ENCODE data around the gene TNNT3. TPM values are rescaled to one million over a fixed set of nuclear protein-coding genes. Genes with fewer than 3 reads are reported as not detected.

TNNT3 gene
- total RNA-seq, 2 donors from 2014 or later = not detected

DNA sequence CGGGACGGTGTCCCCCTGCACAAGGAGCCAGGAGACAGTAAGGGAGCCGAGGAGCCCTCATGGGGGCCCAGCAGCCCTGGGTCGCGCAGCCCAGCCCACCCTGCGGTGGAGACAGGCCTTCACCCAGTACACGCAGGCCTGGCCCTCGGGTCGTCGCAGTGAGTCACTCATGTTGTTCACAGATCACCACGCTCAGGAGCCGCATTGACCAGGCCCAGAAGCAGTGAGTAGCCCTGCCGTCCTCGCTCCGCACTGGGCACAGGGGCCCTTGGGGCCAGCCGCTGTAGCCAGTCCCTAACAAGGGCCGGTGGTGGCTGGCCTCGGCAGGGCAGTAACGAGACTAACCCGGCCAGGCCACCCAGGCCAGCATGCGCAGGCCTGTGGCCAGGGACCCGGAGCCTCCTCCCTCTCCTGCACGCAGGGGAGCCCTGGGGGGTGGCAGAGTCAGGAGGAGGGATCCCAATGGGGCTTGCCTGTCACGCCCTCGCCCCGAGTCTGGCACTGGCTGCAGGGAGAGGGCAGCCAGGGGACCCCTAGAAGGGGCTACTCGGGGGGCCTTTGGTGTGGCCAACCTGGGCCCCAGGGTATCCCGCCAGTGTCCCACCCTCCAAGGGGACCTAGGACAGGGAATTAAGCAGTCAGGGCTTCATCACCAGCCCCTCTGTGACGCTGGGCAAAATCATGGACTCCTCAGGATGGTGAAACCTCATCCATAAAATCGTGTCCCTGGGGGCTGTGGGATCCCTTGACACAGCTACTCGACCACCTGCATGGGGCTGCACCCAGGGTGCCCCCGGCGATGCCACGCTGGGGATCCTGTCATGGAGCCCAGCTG is 17.5 kb downstream of the TNNT3 start:
- Mint-ChIP-seq H3K9me3 (no peaks in the 10 kb centered on the region), H3K27me3 (ENCODE audit: insufficient read depth) (peaks cover 5% of the 10 kb centered on the region)
- WGBS, 2 experiments (ENCODE audit: insufficient coverage in 1 of 2, insufficient read length in 1 of 2) = 89 to 92% methylated on average over 24 to 34 of the region's 34 CpGs

GRCh38 chr11:1937616-1938342 is 18.3 kb downstream of the TNNT3 start:
- DNase-seq = no peak
- no peak for TF ChIP-seq CTCF (conservative IDR thresholded peaks at IDR 0.05)

More for the DNA sequence above, 17.5 kb downstream of the TNNT3 start:
- DNase-seq = no peak
- Histone ChIP-seq H3K36me3 (ENCODE audit: control insufficient read depth, insufficient read depth, low read length) (no peaks in the 10 kb centered on the region), H3K4me1 (ENCODE audit: control insufficient read depth, insufficient read depth, low read length) (no peaks in the 10 kb centered on the region), H3K27me3 (ENCODE audit: control insufficient read depth, insufficient read depth, low read length, poor library complexity, severe bottlenecking) (no peaks in the 10 kb centered on the region), H3K4me3 (ENCODE audit: low read length) (no peak overlapping the region), H3K27ac (ENCODE audit: low read depth, low read length) (no peak overlapping the region), H3K9me3 (ENCODE audit: control insufficient read depth, low read length) (no peaks in the 10 kb centered on the region), H3K9ac (ENCODE audit: extremely low read depth, low read length, poor library complexity, severe bottlenecking) (no peak overlapping the region)
- Mint-ChIP-seq H3K27ac (no peak overlapping the region), H3K36me3 (ENCODE audit: low read depth) (no peaks in the 10 kb centered on the region), H3K4me1 (no peaks in the 10 kb centered on the region), H3K4me3 (no peak overlapping the region)
- no peak for TF ChIP-seq CTCF (conservative IDR thresholded peaks at IDR 0.05)

GRCh38 chr11:1938343-1939005 is 19.0 kb downstream of the TNNT3 start:
- Histone ChIP-seq H3K9ac (ENCODE audit: extremely low read depth, low read length, poor library complexity, severe bottlenecking) (no peak overlapping the region), H3K27ac (ENCODE audit: low read depth, low read length) (no peak overlapping the region), H3K36me3 (ENCODE audit: control insufficient read depth, insufficient read depth, low read length) (no peaks in the 10 kb centered on the region), H3K27me3 (ENCODE audit: control insufficient read depth, insufficient read depth, low read length, poor library complexity, severe bottlenecking) (no peaks in the 10 kb centered on the region), H3K4me3 (ENCODE audit: low read length) (no peak overlapping the region), H3K9me3 (ENCODE audit: control insufficient read depth, low read length) (no peaks in the 10 kb centered on the region), H3K4me1 (ENCODE audit: control insufficient read depth, insufficient read depth, low read length) (no peaks in the 10 kb centered on the region)
- no peaks in the 10 kb centered on the region for H3K4me1 Mint-ChIP-seq
- TF ChIP-seq CTCF (conservative IDR thresholded peaks at IDR 0.05) = no peak
- WGBS, 2 experiments (ENCODE audit: insufficient coverage in 1 of 2, insufficient read length in 1 of 2) = 88 to 94% methylated on average over 17 to 27 of the region's 27 CpGs
- no peaks in the 10 kb centered on the region for H3K9me3 Mint-ChIP-seq
- H3K27me3 Mint-ChIP-seq (ENCODE audit: insufficient read depth) = peaks cover 3% of the 10 kb centered on the region
- H3K4me3 Mint-ChIP-seq = no peak overlapping the region
- H3K36me3 Mint-ChIP-seq (ENCODE audit: low read depth) = no peaks in the 10 kb centered on the region
- DNase-seq = no peak
- H3K27ac Mint-ChIP-seq = no peak overlapping the region

More at GRCh38 chr11:1937616-1938342, 18.3 kb downstream of the TNNT3 start:
- no peaks in the 10 kb centered on the region for H3K36me3 Mint-ChIP-seq (ENCODE audit: low read depth)
- Histone ChIP-seq H3K9ac (ENCODE audit: extremely low read depth, low read length, poor library complexity, severe bottlenecking) (no peak overlapping the region), H3K4me3 (ENCODE audit: low read length) (no peak overlapping the region), H3K4me1 (ENCODE audit: control insufficient read depth, insufficient read depth, low read length) (no peaks in the 10 kb centered on the region), H3K27me3 (ENCODE audit: control insufficient read depth, insufficient read depth, low read length, poor library complexity, severe bottlenecking) (no peaks in the 10 kb centered on the region), H3K36me3 (ENCODE audit: control insufficient read depth, insufficient read depth, low read length) (no peaks in the 10 kb centered on the region), H3K27ac (ENCODE audit: low read depth, low read length) (no peak overlapping the region), H3K9me3 (ENCODE audit: control insufficient read depth, low read length) (no peaks in the 10 kb centered on the region)
- peaks cover 3% of the 10 kb centered on the region for H3K27me3 Mint-ChIP-seq (ENCODE audit: insufficient read depth)
- H3K9me3 Mint-ChIP-seq = no peaks in the 10 kb centered on the region
- H3K4me1 Mint-ChIP-seq = no peaks in the 10 kb centered on the region
- H3K27ac Mint-ChIP-seq = no peak overlapping the region
- 92% methylated on average over 15 to 35 of the region's 35 CpGs for WGBS, 2 experiments (ENCODE audit: insufficient coverage in 1 of 2, insufficient read length in 1 of 2)
- no peak overlapping the region for H3K4me3 Mint-ChIP-seq

Data from endodermal cell (in vitro differentiated cells).